ENCODE measurements around the gene ABAT. TPM values are rescaled to one million over a fixed set of nuclear protein-coding genes. Genes with fewer than 3 reads are reported as not detected.

The ABAT gene
- total and polyA plus RNA-seq, 5 donors from 2014 or later: 2.3 to 13.9 (median 3.3) TPM

GRCh38 chr16:8819411-8820034 lies 145.1 kb downstream of the ABAT start:
- Mint-ChIP-seq H3K27ac (peak overlapping the region in 1 of 3 donors; percentile 66), H3K27me3 (no peaks in the 10 kb centered on the region), H3K9me3 (no peaks in the 10 kb centered on the region), H3K4me3 (no peak overlapping the region), H3K4me1 (peaks cover 10 to 28% (median 20%) of the 10 kb centered on the region in 4 donors), H3K36me3 (peaks cover 39% of the 10 kb centered on the region)
- ATAC-seq (ENCODE audit: low read depth in 2 of 2): no peak
- no peak overlapping the region for H3K27ac ChIP-seq (ENCODE audit: insufficient read depth, low read length, poor library complexity, severe bottlenecking)
- no peak for DNase-seq
- peaks cover 27% of the 10 kb centered on the region for H3K36me3 ChIP-seq (ENCODE audit: control insufficient read depth, insufficient read depth, low read length)
- no peak overlapping the region for H3K4me3 ChIP-seq (ENCODE audit: low read depth, low read length)
- H3K9me3 ChIP-seq (ENCODE audit: control insufficient read depth in 2 of 2, low read length in 2 of 2): no peaks in the 10 kb centered on the region
- H3K27me3 ChIP-seq (ENCODE audit: control insufficient read depth, insufficient read depth, low read length): no peaks in the 10 kb centered on the region
- peaks cover 9% of the 10 kb centered on the region for H3K4me1 ChIP-seq (ENCODE audit: control insufficient read depth, insufficient read depth, low read length, poor library complexity, severe bottlenecking)

GRCh38 chr16:8822403-8822802 lies 148.0 kb downstream of the ABAT start:
- Histone ChIP-seq H3K4me3 (ENCODE audit: low read depth, low read length) (no peak overlapping the region), H3K4me1 (ENCODE audit: control insufficient read depth, insufficient read depth, low read length, poor library complexity, severe bottlenecking) (peaks cover 2% of the 10 kb centered on the region), H3K9me3 (ENCODE audit: control insufficient read depth in 2 of 2, low read length in 2 of 2) (no peaks in the 10 kb centered on the region), H3K27me3 (ENCODE audit: control insufficient read depth, insufficient read depth, low read length) (no peaks in the 10 kb centered on the region), H3K27ac (ENCODE audit: insufficient read depth, low read length, poor library complexity, severe bottlenecking) (no peak overlapping the region), H3K36me3 (ENCODE audit: control insufficient read depth, insufficient read depth, low read length) (peaks cover 15% of the 10 kb centered on the region)
- peaks cover 24% of the 10 kb centered on the region for H3K36me3 Mint-ChIP-seq
- no peak overlapping the region for H3K4me3 Mint-ChIP-seq
- peak overlapping the region in 1 of 3 donors; percentile 80 for H3K27ac Mint-ChIP-seq
- peaks cover 10 to 16% (median 13%) of the 10 kb centered on the region in 4 donors for H3K4me1 Mint-ChIP-seq
- DNase-seq (no peak), ATAC-seq (ENCODE audit: low read depth in 2 of 2) (no peak)
- no peaks in the 10 kb centered on the region for H3K9me3 Mint-ChIP-seq
- no peaks in the 10 kb centered on the region for H3K27me3 Mint-ChIP-seq

- Mint-ChIP-seq H3K36me3 (peaks cover 28% of the 10 kb centered on the region), H3K27me3 (no peaks in the 10 kb centered on the region), H3K27ac (no peak overlapping the region), H3K9me3 (no peaks in the 10 kb centered on the region), H3K4me3 (no peak overlapping the region), H3K4me1 (peaks cover 9 to 10% (median 9%) of the 10 kb centered on the region in 4 donors)
- no peaks in the 10 kb centered on the region for H3K27me3 ChIP-seq (ENCODE audit: control insufficient read depth, insufficient read depth, low read length)
- no peaks in the 10 kb centered on the region for H3K4me1 ChIP-seq (ENCODE audit: control insufficient read depth, insufficient read depth, low read length, poor library complexity, severe bottlenecking)
- no peak overlapping the region for H3K27ac ChIP-seq (ENCODE audit: insufficient read depth, low read length, poor library complexity, severe bottlenecking)
- ATAC-seq (ENCODE audit: low read depth in 2 of 2) (no peak), DNase-seq (no peak)
- H3K36me3 ChIP-seq (ENCODE audit: control insufficient read depth, insufficient read depth, low read length): peaks cover 12% of the 10 kb centered on the region
- no peak overlapping the region for H3K4me3 ChIP-seq (ENCODE audit: low read depth, low read length)
- no peaks in the 10 kb centered on the region for H3K9me3 ChIP-seq (ENCODE audit: control insufficient read depth in 2 of 2, low read length in 2 of 2)
Measured at GRCh38 chr16:8826278-8826879, 152.0 kb downstream of the ABAT start.

GRCh38 chr16:8828541-8829165 lies 154.2 kb downstream of the ABAT start:
- no peaks in the 10 kb centered on the region for H3K9me3 Mint-ChIP-seq
- Histone ChIP-seq H3K4me1 (ENCODE audit: control insufficient read depth, insufficient read depth, low read length, poor library complexity, severe bottlenecking) (no peaks in the 10 kb centered on the region), H3K4me3 (ENCODE audit: low read depth, low read length) (no peak overlapping the region), H3K27me3 (ENCODE audit: control insufficient read depth, insufficient read depth, low read length) (no peaks in the 10 kb centered on the region), H3K27ac (ENCODE audit: insufficient read depth, low read length, poor library complexity, severe bottlenecking) (no peak overlapping the region), H3K36me3 (ENCODE audit: control insufficient read depth, insufficient read depth, low read length) (peaks cover 9% of the 10 kb centered on the region), H3K9me3 (ENCODE audit: control insufficient read depth in 2 of 2, low read length in 2 of 2) (no peaks in the 10 kb centered on the region)
- DNase-seq (no peak), ATAC-seq (ENCODE audit: low read depth in 2 of 2) (no peak)
- peak overlapping the region in 1 of 3 donors; percentile 17 for H3K27ac Mint-ChIP-seq
- H3K4me1 Mint-ChIP-seq: peaks cover 5 to 12% (median 12%) of the 10 kb centered on the region in 4 donors
- H3K36me3 Mint-ChIP-seq: peaks cover 26% of the 10 kb centered on the region
- H3K4me3 Mint-ChIP-seq: no peak overlapping the region
- H3K27me3 Mint-ChIP-seq: no peaks in the 10 kb centered on the region

- Histone ChIP-seq H3K27me3 (ENCODE audit: control insufficient read depth, insufficient read depth, low read length) (no peaks in the 10 kb centered on the region), H3K4me3 (ENCODE audit: low read depth, low read length) (no peak overlapping the region), H3K9me3 (ENCODE audit: control insufficient read depth in 2 of 2, low read length in 2 of 2) (no peaks in the 10 kb centered on the region), H3K4me1 (ENCODE audit: control insufficient read depth, insufficient read depth, low read length, poor library complexity, severe bottlenecking) (no peaks in the 10 kb centered on the region), H3K36me3 (ENCODE audit: control insufficient read depth, insufficient read depth, low read length) (peaks cover 9% of the 10 kb centered on the region), H3K27ac (ENCODE audit: insufficient read depth, low read length, poor library complexity, severe bottlenecking) (no peak overlapping the region)
- H3K27me3 Mint-ChIP-seq: no peaks in the 10 kb centered on the region
- peaks cover under 1 to 15% (median 10%) of the 10 kb centered on the region in 4 donors for H3K4me1 Mint-ChIP-seq
- DNase-seq: no peak
- H3K9me3 Mint-ChIP-seq: no peaks in the 10 kb centered on the region
- H3K27ac Mint-ChIP-seq: peak overlapping the region in 1 of 3 donors; percentile 47
- no peak overlapping the region for H3K4me3 Mint-ChIP-seq
- no peak for ATAC-seq (ENCODE audit: low read depth in 2 of 2)
- peaks cover 22% of the 10 kb centered on the region for H3K36me3 Mint-ChIP-seq
Measured at GRCh38 chr16:8831450-8831849, 157.0 kb downstream of the ABAT start.

GRCh38 chr16:8831871-8832716 lies 157.7 kb downstream of the ABAT start:
- no peaks in the 10 kb centered on the region for H3K9me3 ChIP-seq (ENCODE audit: control insufficient read depth in 2 of 2, low read length in 2 of 2)
- no peak overlapping the region for H3K4me3 ChIP-seq (ENCODE audit: low read depth, low read length)
- H3K27ac Mint-ChIP-seq: peak overlapping the region in 1 of 3 donors; percentile 52
- H3K9me3 Mint-ChIP-seq: no peaks in the 10 kb centered on the region
- no peaks in the 10 kb centered on the region for H3K4me1 ChIP-seq (ENCODE audit: control insufficient read depth, insufficient read depth, low read length, poor library complexity, severe bottlenecking)
- peaks cover 0 to 14% (median 9%) of the 10 kb centered on the region in 4 donors for H3K4me1 Mint-ChIP-seq
- DNase-seq (no peak), ATAC-seq (ENCODE audit: low read depth in 2 of 2) (no peak)
- peaks cover 9% of the 10 kb centered on the region for H3K36me3 ChIP-seq (ENCODE audit: control insufficient read depth, insufficient read depth, low read length)
- H3K4me3 Mint-ChIP-seq: no peak overlapping the region
- H3K27ac ChIP-seq (ENCODE audit: insufficient read depth, low read length, poor library complexity, severe bottlenecking): no peak overlapping the region
- peaks cover 22% of the 10 kb centered on the region for H3K36me3 Mint-ChIP-seq
- no peaks in the 10 kb centered on the region for H3K27me3 Mint-ChIP-seq
- H3K27me3 ChIP-seq (ENCODE audit: control insufficient read depth, insufficient read depth, low read length): no peaks in the 10 kb centered on the region

GRCh38 chr16:8832717-8833105 lies 158.3 kb downstream of the ABAT start:
- Mint-ChIP-seq H3K4me1 (peaks cover 0 to 14% (median 9%) of the 10 kb centered on the region in 4 donors), H3K27ac (peak overlapping the region in 2 of 3 donors; percentile 52 to 62)

More at GRCh38 chr16:8832717-8833105, 158.3 kb downstream of the ABAT start:
- no peaks in the 10 kb centered on the region for H3K9me3 ChIP-seq (ENCODE audit: control insufficient read depth in 2 of 2, low read length in 2 of 2)
- peaks cover 9% of the 10 kb centered on the region for H3K36me3 ChIP-seq (ENCODE audit: control insufficient read depth, insufficient read depth, low read length)
- no peaks in the 10 kb centered on the region for H3K27me3 Mint-ChIP-seq
- peaks cover 22% of the 10 kb centered on the region for H3K36me3 Mint-ChIP-seq
- DNase-seq (no peak), ATAC-seq (ENCODE audit: low read depth in 2 of 2) (no peak)
- H3K4me1 ChIP-seq (ENCODE audit: control insufficient read depth, insufficient read depth, low read length, poor library complexity, severe bottlenecking): no peaks in the 10 kb centered on the region
- H3K4me3 Mint-ChIP-seq: no peak overlapping the region
- H3K9me3 Mint-ChIP-seq: no peaks in the 10 kb centered on the region
- H3K27me3 ChIP-seq (ENCODE audit: control insufficient read depth, insufficient read depth, low read length): no peaks in the 10 kb centered on the region
- H3K27ac ChIP-seq (ENCODE audit: insufficient read depth, low read length, poor library complexity, severe bottlenecking): no peak overlapping the region
- no peak overlapping the region for H3K4me3 ChIP-seq (ENCODE audit: low read depth, low read length)
